Measurements from ENCODE around the gene SSBP3.

DNA sequence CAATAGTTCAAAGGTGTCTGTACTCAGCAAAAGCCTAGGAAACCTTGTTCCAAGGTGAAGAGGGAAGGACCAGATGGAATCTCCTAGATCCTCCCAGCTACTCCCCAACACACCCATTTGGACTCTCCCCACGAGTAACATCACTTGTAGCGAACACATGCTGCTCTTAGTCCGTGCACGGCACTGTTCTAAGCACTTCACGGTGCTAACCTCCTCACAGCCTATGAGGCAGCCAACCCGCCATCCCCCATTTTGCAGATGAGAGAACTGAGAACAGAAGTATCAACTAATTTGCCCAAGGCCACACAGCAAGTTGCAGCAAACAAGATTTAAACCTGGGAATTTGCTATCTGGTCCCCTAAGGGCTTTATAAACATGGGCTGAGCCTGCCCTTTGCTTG, 182.0 kb downstream of the SSBP3 start:
- no peak for TF ChIP-seq CTCF (IDR thresholded peaks at IDR 0.05)
- TF ChIP-seq POLR2A (IDR thresholded peaks at IDR 0.05), result no peak
